HCT116 (cell line): ENCODE measurements around the gene RFLNA. TPM values are rescaled to one million over a fixed set of nuclear protein-coding genes. Genes with fewer than 3 reads are reported as not detected.

Source experiments
- ATAC-seq: fragments of 200-7000 bp; cut with Tn5 transposase; 2 replicates; pipeline ENCODE4 v1.9.1; 2020; ENCODE audit warnings: mild to moderate bottlenecking, moderate library complexity
- BruUV-seq: library from RNA; stranded (reverse); fragments of 400-500 nt; replicated peaks from 2 replicates; lab custom pipeline; 2021; lab: Mats Ljungman, UMichigan
- CTCF ChIA-PET: fragments of 300-600 bp; sonication (Branson Sonifier 250); formaldehyde crosslinking; loops from one replicate; lab custom pipeline; 2021; ENCODE audit warnings: antibody characterized with exemption; lab: Charles Lee
- POLR2A ChIA-PET: fragments of 300-600, 350-600 bp; sonication (Branson Sonifier 250); formaldehyde crosslinking; loops from one replicate; lab custom pipeline; 2021; ENCODE audit warnings: antibody characterized with exemption; lab: Charles Lee
- RAD21 ChIA-PET, 2 experiments: fragments of 300-600 bp; sonication (Branson Sonifier 250); formaldehyde crosslinking; loops; one replicate each; lab custom pipeline; 2023; ENCODE audit warnings: low total read pairs in 2 of 2; ENCODE audit not compliant: uncharacterized antibody in 2 of 2, unreplicated experiment in 2 of 2, low non-redundant PET in 1 of 2; lab: Charles Lee
- DNase-seq: peaks from one replicate; pipeline ENCODE4 v3.0.0-alpha.2; 2010; ENCODE audit warnings: low read depth, low spot score
- H2AFZ ChIP-seq: fragments of 200-600 bp; shearing (Covaris generic), sonication (generic); 2 replicates; pipeline ENCODE4 v1.6.1; 2017; ENCODE audit warnings: low read depth, mixed run types, mixed read lengths, antibody characterized with exemption, low read length; ENCODE audit not compliant: poor library complexity, severe bottlenecking
- H3K27ac ChIP-seq: 2 replicates; pipeline ENCODE4 v1.5.1; 2012; ENCODE audit warnings: low read depth, low read length
- H3K27me3 ChIP-seq: fragments of 200-600 bp; sonication (generic); 2 replicates; pipeline ENCODE4 v1.6.1; 2016; ENCODE audit warnings: mixed run types, low read length, mixed read lengths; ENCODE audit not compliant: insufficient read depth
- H3K36me3 ChIP-seq, 2 experiments: fragments of 200-500 bp in 1 of 2; fragments of 200-600 bp in 1 of 2; sonication (Bioruptor generic) in 1 of 2; sonication (generic) in 1 of 2; 2 replicates each; pipeline versions ENCODE4 v1.5.1 to v1.6.1; 2014 to 2016; ENCODE audit warnings: low read length in 2 of 2, inconsistent platforms in 1 of 2, mixed read lengths in 1 of 2, mixed run types in 1 of 2; ENCODE audit not compliant: insufficient read depth in 2 of 2, control insufficient read depth in 1 of 2
- H3K4me1 ChIP-seq, 2 experiments: fragments of 200-600 bp in 1 of 2; sonication (generic) in 1 of 2; 2 replicates each; pipeline versions ENCODE4 v1.5.1 to v1.6.1; 2012 to 2017; ENCODE audit warnings: low read length in 2 of 2, inconsistent platforms in 1 of 2, mild to moderate bottlenecking in 1 of 2, mixed read lengths in 1 of 2, mixed run types in 1 of 2, moderate library complexity in 1 of 2; ENCODE audit not compliant: insufficient read depth in 2 of 2, control insufficient read depth in 1 of 2
- H3K4me2 ChIP-seq: fragments of 200-600 bp; sonication (generic); 2 replicates; pipeline ENCODE4 v1.6.1; 2017; ENCODE audit warnings: mixed run types, low read length, mixed read lengths
- H3K4me3 ChIP-seq, 2 experiments: fragments of 200-600 bp in 1 of 2; sonication (generic) in 1 of 2; replicated peaks in 1 of 2; 2 replicates each; pipeline ENCODE4 v1.5.1; 2011 to 2016; ENCODE audit warnings: low read length in 2 of 2, control low read depth in 1 of 2, low read depth in 1 of 2, mild to moderate bottlenecking in 1 of 2, mixed read lengths in 1 of 2, mixed run types in 1 of 2
- H3K79me2 ChIP-seq: fragments of 200-600 bp; sonication (generic); 2 replicates; pipeline ENCODE4 v1.6.1; 2017; ENCODE audit warnings: mild to moderate bottlenecking, mixed run types, low read length, moderate library complexity, mixed read lengths; ENCODE audit not compliant: insufficient read depth
- H3K9ac ChIP-seq: fragments of 200-600 bp; sonication (generic); 2 replicates; pipeline ENCODE4 v1.6.1; 2016; ENCODE audit warnings: low read length, mixed read lengths
- H3K9me2 ChIP-seq: fragments of 200-600 bp; sonication (generic), shearing (Covaris generic); 2 replicates; pipeline ENCODE4 v1.6.1; 2017; ENCODE audit warnings: mixed run types, mild to moderate bottlenecking, moderate library complexity; ENCODE audit not compliant: insufficient read depth
- H3K9me3 ChIP-seq, 2 experiments: fragments of 200-500 bp in 1 of 2; fragments of 200-600 bp in 1 of 2; sonication (Bioruptor generic) in 1 of 2; sonication (generic) in 1 of 2; 2 replicates each; pipeline ENCODE4 v1.6.1; 2014 to 2017; ENCODE audit warnings: low read length in 2 of 2, mixed read lengths in 2 of 2, inconsistent platforms in 1 of 2, low read depth in 1 of 2, mild to moderate bottlenecking in 1 of 2, mixed run types in 1 of 2, moderate library complexity in 1 of 2; ENCODE audit not compliant: control insufficient read depth in 1 of 2, insufficient read depth in 1 of 2
- H4K20me1 ChIP-seq: fragments of 200-600 bp; sonication (generic), shearing (Covaris generic); 2 replicates; pipeline ENCODE4 v1.6.1; 2017; ENCODE audit warnings: mixed run types, mild to moderate bottlenecking, moderate library complexity; ENCODE audit not compliant: insufficient read depth
- ATF3 ChIP-seq: IDR thresholded peaks from 2 replicates; pipeline ENCODE4 v1.6.1; 2012
- CEBPB ChIP-seq: IDR thresholded peaks from 2 replicates; pipeline ENCODE4 v1.6.1; 2012; ENCODE audit warnings: low read depth
- JUND ChIP-seq: IDR thresholded peaks from 2 replicates; pipeline ENCODE4 v1.6.1; 2012
- MAX ChIP-seq: IDR thresholded peaks from 2 replicates; pipeline ENCODE4 v1.6.1; 2012
- POLR2AphosphoS5 ChIP-seq: IDR thresholded peaks from 2 replicates; pipeline ENCODE4 v1.6.1; 2011; ENCODE audit warnings: mild to moderate bottlenecking, low read depth, low read length, moderate library complexity
- RAD21 ChIP-seq: IDR thresholded peaks from 2 replicates; pipeline ENCODE4 v1.6.1; 2012; ENCODE audit warnings: low read depth, mild to moderate bottlenecking
- SIN3A ChIP-seq: IDR thresholded peaks from 2 replicates; pipeline ENCODE4 v1.6.1; 2012; ENCODE audit warnings: low read depth
- ZFX ChIP-seq: fragments of 450-650 bp; IDR thresholded peaks from 2 replicates; pipeline ENCODE4 v1.6.1; 2017
- intact Hi-C: fragments of 100-400 bp; cut with micrococcal nuclease; formaldehyde crosslinking; loops from 2 replicates; pipeline ENCODE4 v1.10.0; 2022
- total RNA-seq: library from RNA; stranded (reverse); gene quantifications from one replicate; pipeline ENCODE4 v1.2.1, GENCODE V29; 2021; ENCODE audit not compliant: unreplicated experiment
- TF ChIP-seq, protein P1 (sequence below): IDR thresholded peaks from 2 replicates; pipeline ENCODE4 v1.6.1; 2012; ENCODE audit warnings: low read depth
- TF ChIP-seq, protein P2 (sequence below): IDR thresholded peaks from 2 replicates; pipeline ENCODE4 v1.6.1; 2011; ENCODE audit warnings: mild to moderate bottlenecking, low read length, moderate library complexity; ENCODE audit not compliant: insufficient replicate concordance; ENCODE audit errors: extremely low read depth

Gene RFLNA
- total RNA-seq, 1 experiment from 2014 or later = not detected

DNA sequence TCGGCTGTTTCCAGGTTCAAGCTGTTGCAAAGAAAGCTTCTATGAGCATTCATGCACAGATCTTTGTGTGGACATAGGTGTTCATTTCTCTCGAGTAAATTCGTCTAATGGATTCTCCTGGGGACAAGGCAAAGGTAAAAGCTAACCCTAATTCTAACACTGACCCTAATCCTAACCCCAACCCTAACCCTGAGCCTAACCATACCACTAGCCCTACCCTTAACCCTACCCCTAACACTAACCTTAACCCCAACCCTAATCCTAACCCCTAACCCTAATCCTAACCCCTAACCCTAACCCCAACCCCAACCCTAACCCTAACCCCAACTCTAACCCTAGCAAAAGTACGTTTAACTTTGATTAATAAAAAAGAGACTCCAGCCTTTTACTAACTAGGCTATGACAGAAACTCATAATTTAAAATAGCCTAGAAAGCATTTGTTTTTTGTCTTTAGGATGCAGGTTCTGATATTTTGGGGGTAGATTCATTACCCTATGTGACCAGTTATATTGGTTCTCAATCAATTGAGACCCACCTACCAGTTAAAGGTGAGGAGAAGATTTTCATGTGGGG lies 27.6 kb upstream of the RFLNA start:
- no TSS peak for BruUV-seq
- H3K4me1 ChIP-seq = no peaks in the 10 kb centered on the region
- ChIA-PET POLR2A (no interaction called here), CTCF (no interaction called here), RAD21 (no interaction called here)
- H3K4me2 ChIP-seq = no peak overlapping the region
- no peaks in the 10 kb centered on the region for H3K79me2 ChIP-seq
- H3K9ac ChIP-seq = no peak overlapping the region
- intact Hi-C loops = no loop called here
- no peak for TF ChIP-seq POLR2AphosphoS5
- TF ChIP-seq RAD21 = no peak
- TF ChIP-seq SIN3A = no peak
- TF ChIP-seq, protein P1, sequence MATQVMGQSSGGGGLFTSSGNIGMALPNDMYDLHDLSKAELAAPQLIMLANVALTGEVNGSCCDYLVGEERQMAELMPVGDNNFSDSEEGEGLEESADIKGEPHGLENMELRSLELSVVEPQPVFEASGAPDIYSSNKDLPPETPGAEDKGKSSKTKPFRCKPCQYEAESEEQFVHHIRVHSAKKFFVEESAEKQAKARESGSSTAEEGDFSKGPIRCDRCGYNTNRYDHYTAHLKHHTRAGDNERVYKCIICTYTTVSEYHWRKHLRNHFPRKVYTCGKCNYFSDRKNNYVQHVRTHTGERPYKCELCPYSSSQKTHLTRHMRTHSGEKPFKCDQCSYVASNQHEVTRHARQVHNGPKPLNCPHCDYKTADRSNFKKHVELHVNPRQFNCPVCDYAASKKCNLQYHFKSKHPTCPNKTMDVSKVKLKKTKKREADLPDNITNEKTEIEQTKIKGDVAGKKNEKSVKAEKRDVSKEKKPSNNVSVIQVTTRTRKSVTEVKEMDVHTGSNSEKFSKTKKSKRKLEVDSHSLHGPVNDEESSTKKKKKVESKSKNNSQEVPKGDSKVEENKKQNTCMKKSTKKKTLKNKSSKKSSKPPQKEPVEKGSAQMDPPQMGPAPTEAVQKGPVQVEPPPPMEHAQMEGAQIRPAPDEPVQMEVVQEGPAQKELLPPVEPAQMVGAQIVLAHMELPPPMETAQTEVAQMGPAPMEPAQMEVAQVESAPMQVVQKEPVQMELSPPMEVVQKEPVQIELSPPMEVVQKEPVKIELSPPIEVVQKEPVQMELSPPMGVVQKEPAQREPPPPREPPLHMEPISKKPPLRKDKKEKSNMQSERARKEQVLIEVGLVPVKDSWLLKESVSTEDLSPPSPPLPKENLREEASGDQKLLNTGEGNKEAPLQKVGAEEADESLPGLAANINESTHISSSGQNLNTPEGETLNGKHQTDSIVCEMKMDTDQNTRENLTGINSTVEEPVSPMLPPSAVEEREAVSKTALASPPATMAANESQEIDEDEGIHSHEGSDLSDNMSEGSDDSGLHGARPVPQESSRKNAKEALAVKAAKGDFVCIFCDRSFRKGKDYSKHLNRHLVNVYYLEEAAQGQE = no peak
- TF ChIP-seq CEBPB = no peak
- no peak for TF ChIP-seq ATF3
- no peak for TF ChIP-seq JUND
- no peak for TF ChIP-seq MAX
- TF ChIP-seq, protein P2, sequence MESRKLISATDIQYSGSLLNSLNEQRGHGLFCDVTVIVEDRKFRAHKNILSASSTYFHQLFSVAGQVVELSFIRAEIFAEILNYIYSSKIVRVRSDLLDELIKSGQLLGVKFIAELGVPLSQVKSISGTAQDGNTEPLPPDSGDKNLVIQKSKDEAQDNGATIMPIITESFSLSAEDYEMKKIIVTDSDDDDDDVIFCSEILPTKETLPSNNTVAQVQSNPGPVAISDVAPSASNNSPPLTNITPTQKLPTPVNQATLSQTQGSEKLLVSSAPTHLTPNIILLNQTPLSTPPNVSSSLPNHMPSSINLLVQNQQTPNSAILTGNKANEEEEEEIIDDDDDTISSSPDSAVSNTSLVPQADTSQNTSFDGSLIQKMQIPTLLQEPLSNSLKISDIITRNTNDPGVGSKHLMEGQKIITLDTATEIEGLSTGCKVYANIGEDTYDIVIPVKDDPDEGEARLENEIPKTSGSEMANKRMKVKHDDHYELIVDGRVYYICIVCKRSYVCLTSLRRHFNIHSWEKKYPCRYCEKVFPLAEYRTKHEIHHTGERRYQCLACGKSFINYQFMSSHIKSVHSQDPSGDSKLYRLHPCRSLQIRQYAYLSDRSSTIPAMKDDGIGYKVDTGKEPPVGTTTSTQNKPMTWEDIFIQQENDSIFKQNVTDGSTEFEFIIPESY = no peak
- no peak for TF ChIP-seq ZFX
- H3K9me3 ChIP-seq = no peaks in the 10 kb centered on the region
- no peaks in the 10 kb centered on the region for H3K36me3 ChIP-seq
- no peak overlapping the region for H3K4me3 ChIP-seq
- H3K9me2 ChIP-seq = no peaks in the 10 kb centered on the region
- no peaks in the 10 kb centered on the region for H3K27me3 ChIP-seq
- no peak for ATAC-seq
- no peak for DNase-seq
- no peak overlapping the region for H3K27ac ChIP-seq
- no peaks in the 10 kb centered on the region for H4K20me1 ChIP-seq
- no peak overlapping the region for H2AFZ ChIP-seq
